GM12892 (cell line): Measurements from ENCODE around the gene TNFAIP2. TPM values are rescaled to one million over a fixed set of nuclear protein-coding genes. Genes with fewer than 3 reads are reported as not detected.

Experiments
- DNase-seq: peaks from one replicate; pipeline ENCODE4 v3.0.0; 2011; ENCODE audit not compliant: insufficient read length
- FAIRE-seq: peaks from 2 replicates; lab custom pipeline; 2011; peaks lifted over from hg19 to GRCh38; lab: Jason Lieb, UNC
- POLR2A ChIP-seq: IDR thresholded peaks from 2 replicates; pipeline ENCODE4 v1.6.1; 2011; ENCODE audit warnings: low read depth, low read length, control low read depth
- POLR2AphosphoS5 ChIP-seq: IDR thresholded peaks from 2 replicates; pipeline ENCODE4 v1.6.1; 2011; ENCODE audit warnings: low read depth, low read length, control low read depth
- TAF1 ChIP-seq: IDR thresholded peaks from 2 replicates; pipeline ENCODE4 v1.6.1; 2011; ENCODE audit warnings: low read depth, mild to moderate bottlenecking, control low read depth, low read length, borderline replicate concordance
- polyA plus RNA-seq: library from polyadenylated mRNA; unstranded; fragments of >200 nt; gene quantifications from one replicate; pipeline ENCODE4 v1.2.1, GENCODE V29; 2012; ENCODE audit warnings: missing spikeins, inconsistent platforms; ENCODE audit not compliant: missing spikeins

Gene TNFAIP2
- polyA plus RNA-seq = 71.3 TPM

GRCh38 chr14:103122947-103123633 lies at the start of gene TNFAIP2:
TNFAIP2 (plus strand) TSS chr14:103123461; CDS start chr14:103126458, 2,997 bp downstream.
- FAIRE-seq (peak; percentile 84), DNase-seq (no peak)
- TF ChIP-seq POLR2A (peak; percentile 42; the same call in 1 of the 2 replicates), POLR2AphosphoS5 (no peak), TAF1 (no peak)

GRCh38 chr14:103073876-103074728 lies 49.2 kb upstream of the TNFAIP2 start:
- DNase-seq (no peak), FAIRE-seq (peak; percentile 53)
- TF ChIP-seq TAF1 (no peak), POLR2AphosphoS5 (no peak), POLR2A (no peak)

DNA sequence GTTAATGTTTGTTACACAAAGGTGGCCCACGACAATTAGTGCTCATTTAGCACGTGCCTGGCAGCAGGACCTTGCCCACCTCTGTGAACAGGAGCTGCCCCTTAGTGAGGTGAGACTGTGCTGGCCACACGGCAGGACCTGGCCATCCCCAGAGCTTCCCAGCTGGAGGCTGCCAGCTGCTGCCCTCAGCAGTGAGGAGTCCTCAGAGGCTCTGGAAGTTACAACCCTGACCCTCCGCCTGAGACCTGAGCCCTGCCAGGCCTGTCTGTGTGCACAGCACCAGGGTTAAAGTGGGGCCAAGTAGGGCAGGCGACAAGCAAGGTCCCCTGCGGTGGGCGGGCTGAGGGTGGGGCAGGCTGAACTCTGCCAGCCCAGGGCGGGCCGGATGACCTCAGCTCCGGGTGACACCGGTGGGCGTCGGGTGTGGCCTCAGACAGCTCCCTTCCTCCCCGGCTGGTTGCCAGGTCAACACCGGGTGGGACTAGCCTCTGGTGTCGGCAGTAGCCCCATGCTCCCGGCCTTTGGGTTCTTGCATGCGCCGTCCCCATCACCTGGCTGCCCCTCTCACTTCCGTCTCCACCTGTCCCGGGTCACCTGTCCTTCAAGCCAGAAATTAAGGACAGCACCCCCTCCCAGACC lies 48.4 kb upstream of the TNFAIP2 start:
- DNase-seq = no peak
- no peak for FAIRE-seq
- TF ChIP-seq POLR2A = no peak

- TF ChIP-seq POLR2A (no peak), TAF1 (no peak), POLR2AphosphoS5 (no peak)
- FAIRE-seq (no peak), DNase-seq (peak; percentile 76)
Observed at GRCh38 chr14:103078420-103078749, 44.9 kb upstream of the TNFAIP2 start.

GRCh38 chr14:103078860-103079587 lies 44.2 kb upstream of the TNFAIP2 start:
- no peak for FAIRE-seq
- DNase-seq = no peak
- TF ChIP-seq POLR2AphosphoS5 = no peak
- TF ChIP-seq TAF1 = no peak
- TF ChIP-seq POLR2A = no peak

DNA sequence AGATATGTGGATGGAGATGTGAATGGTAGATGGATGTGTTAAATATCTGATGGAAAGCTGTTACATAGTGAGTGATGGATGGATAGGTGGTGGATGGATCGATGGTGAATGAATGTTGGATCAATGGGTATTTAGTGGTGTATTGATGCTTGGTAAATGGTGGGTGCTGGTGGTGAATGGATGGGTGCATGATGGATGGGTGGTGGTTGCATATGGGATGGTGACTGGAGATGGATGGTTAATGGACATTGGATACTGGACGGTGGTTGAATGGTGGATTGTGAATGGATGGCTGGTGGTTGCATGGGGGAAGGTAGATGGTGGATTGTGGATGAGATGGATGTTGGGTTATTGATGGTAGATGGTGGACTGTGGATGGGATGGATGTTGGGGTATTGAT lies 41.3 kb upstream of the TNFAIP2 start:
- FAIRE-seq (no peak), DNase-seq (no peak)
- TF ChIP-seq POLR2A (no peak), TAF1 (no peak), POLR2AphosphoS5 (no peak)

DNA sequence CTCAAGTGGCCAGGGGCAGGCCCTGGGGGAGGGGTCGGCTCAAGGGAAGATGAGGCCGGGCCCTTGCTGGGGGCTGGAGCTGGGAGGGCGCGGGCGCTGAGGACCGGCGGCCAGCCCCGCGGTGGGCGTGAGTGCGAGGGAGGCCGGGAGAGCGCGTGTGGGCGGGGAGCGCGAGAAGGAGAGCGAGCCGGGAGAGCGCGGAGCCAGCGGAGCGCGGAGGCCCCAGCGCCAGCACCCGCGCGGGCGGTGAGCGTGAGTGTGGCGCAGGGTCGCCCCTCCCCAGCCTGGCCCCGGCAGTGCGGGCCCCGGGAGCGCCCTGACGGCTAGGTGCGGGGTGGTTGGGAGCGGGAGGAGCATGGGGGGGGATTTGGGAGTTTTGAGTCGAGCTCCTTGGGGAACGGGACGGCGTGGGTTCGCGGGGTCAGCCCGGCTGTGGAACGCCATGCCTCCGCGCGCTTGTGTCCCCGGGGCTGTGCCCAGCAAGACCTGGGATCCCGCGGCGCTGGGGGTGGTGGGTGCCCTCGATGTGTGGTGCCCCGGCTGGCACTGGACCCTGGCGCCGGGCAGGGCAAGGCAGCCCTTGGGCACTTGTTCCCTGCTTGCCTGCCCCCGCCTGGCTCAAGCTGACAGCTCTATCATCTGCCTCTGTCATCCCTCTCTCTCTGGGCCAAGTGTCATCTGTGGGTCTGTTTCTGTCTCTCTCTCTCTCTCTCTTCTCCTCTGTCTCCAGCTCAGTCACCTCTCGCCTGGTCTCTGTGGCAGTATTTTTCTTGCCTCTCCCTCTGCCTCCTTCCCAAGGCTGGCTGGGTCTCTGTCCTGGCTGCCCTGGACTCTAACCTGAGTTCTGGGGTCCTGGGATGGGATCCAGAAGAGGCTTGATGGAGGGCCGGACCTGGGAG lies 39.0 kb upstream of the TNFAIP2 start, which contains the start of gene LBHD2:
TSS of gene LBHD2 (plus strand) at position 190 of the 899 bp plus-strand sequence. CDS start 1,803 bp downstream, outside the sequence.
- TF ChIP-seq TAF1 (no peak), POLR2A (no peak), POLR2AphosphoS5 (no peak)
- no peak for FAIRE-seq
- no peak for DNase-seq

GRCh38 chr14:103085106-103086091 lies 37.9 kb upstream of the TNFAIP2 start:
- FAIRE-seq = no peak
- DNase-seq = no peak
- TF ChIP-seq POLR2AphosphoS5 (no peak), POLR2A (no peak), TAF1 (no peak)

DNA sequence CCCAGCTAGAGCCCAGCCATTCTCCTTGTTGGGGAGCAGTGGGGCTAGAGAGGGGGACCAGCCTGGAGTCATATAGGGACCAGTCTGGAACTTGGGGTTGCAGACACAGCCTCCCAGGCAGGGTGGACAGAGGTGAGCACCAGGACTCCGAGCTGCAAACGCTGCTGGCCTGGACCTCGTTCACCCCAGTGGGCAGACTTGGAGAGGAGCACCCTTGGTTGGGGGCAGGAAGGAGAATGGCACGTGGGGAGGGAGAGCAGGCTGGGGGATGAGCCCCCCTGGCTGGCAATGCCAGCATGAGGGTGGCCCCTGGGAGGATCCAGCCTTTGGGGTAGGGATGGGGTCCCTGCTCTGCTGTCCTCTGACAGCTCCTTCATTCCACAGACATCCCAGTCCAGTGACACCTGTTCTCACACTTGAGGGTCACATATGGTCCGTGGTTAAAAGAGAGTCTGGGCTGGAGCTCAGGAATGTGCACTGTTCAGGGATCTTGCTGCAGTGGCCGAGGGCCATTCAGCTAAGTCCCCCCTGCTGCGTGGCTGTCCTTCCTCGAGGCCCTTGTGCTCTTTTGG lies 36.4 kb upstream of the TNFAIP2 start:
- TF ChIP-seq POLR2A (no peak), TAF1 (no peak), POLR2AphosphoS5 (no peak)
- FAIRE-seq (no peak), DNase-seq (no peak)

- FAIRE-seq (no peak), DNase-seq (no peak)
Observed at GRCh38 chr14:103087343-103087835, 35.9 kb upstream of the TNFAIP2 start.

More at GRCh38 chr14:103087343-103087835, 35.9 kb upstream of the TNFAIP2 start:
- TF ChIP-seq TAF1 (no peak), POLR2A (no peak), POLR2AphosphoS5 (no peak)
